HepG2 (cell line): ENCODE results near the gene SH2D7. TPM values are rescaled to one million over a fixed set of nuclear protein-coding genes. Genes with fewer than 3 reads are reported as not detected.

Experiments
- ATAC-seq: fragments of 200-7000 bp; cut with Tn5 transposase; 3 replicates; pipeline ENCODE4 v1.9.1; 2020; ENCODE audit warnings: mild to moderate bottlenecking, moderate library complexity
- BruUV-seq: library from RNA; stranded (reverse); fragments of 400-500 nt; replicated peaks from 2 replicates; lab custom pipeline; 2021; lab: Mats Ljungman, UMichigan
- CTCF ChIA-PET: fragments of 300-600 bp; formaldehyde crosslinking; extraction: SDS; loops from one replicate; lab custom pipeline; 2021; ENCODE audit warnings: low total read pairs, inconsistent platforms, low intra/inter-chr PET ratio; lab: Yijun Ruan, JAX
- POLR2A ChIA-PET: fragments of 350-600 bp; sonication (Branson Sonifier 250); formaldehyde crosslinking; loops from one replicate; lab custom pipeline; 2020; ENCODE audit warnings: antibody characterized with exemption, inconsistent platforms; lab: Yijun Ruan, JAX
- DNase-seq: peaks from one replicate; pipeline ENCODE4 v3.0.0-alpha.2; 2015; ENCODE audit warnings: low spot score
- FAIRE-seq: peaks from 3 replicates; lab custom pipeline; 2011; peaks lifted over from hg19 to GRCh38; lab: Jason Lieb, UNC
- H2AFZ ChIP-seq: one replicate; pipeline ENCODE4 v1.6.1; 2011; ENCODE audit warnings: low read length, inconsistent platforms
- H3K27ac ChIP-seq: fragments of 300-600 bp; 3 replicates; pipeline ENCODE4 v1.8.0; 2011; ENCODE audit warnings: mixed run types, mild to moderate bottlenecking, mixed read lengths, low read length, inconsistent platforms; ENCODE audit not compliant: insufficient read depth; ENCODE audit errors: extremely low read length
- H3K27me3 ChIP-seq, 2 experiments: fragments of 200-600 bp in 1 of 2; 2 replicates in 1 of 2; 3 replicates in 1 of 2; pipeline versions ENCODE4 v1.6.0 to v1.8.0; 2011; ENCODE audit warnings: low read length in 2 of 2, mild to moderate bottlenecking in 2 of 2, moderate library complexity in 2 of 2, inconsistent platforms in 1 of 2; ENCODE audit not compliant: insufficient read depth in 2 of 2, control insufficient read depth in 1 of 2
- H3K36me3 ChIP-seq, 2 experiments: fragments of 200-600 bp in 1 of 2; replicated peaks in 1 of 2; 2 replicates in 1 of 2; 3 replicates in 1 of 2; pipeline versions ENCODE4 v1.5.1 to v1.8.0; 2011; ENCODE audit warnings: low read length in 2 of 2, inconsistent platforms in 1 of 2; ENCODE audit not compliant: insufficient read depth in 2 of 2, control insufficient read depth in 1 of 2
- H3K4me1 ChIP-seq: 2 replicates; pipeline ENCODE4 v1.5.1; 2012; ENCODE audit warnings: low read length, inconsistent platforms; ENCODE audit not compliant: insufficient read depth
- H3K4me2 ChIP-seq: 2 replicates; pipeline ENCODE4 v1.6.0; 2011; ENCODE audit warnings: low read depth, low read length, inconsistent platforms
- H3K4me3 ChIP-seq, 3 experiments: fragments of 200-600 bp in 1 of 3; sonication (generic), shearing (Covaris generic) in 1 of 3; replicated peaks in 1 of 3; 2 replicates each; pipeline ENCODE4 v1.5.1; 2011 to 2016; ENCODE audit warnings: low read length in 3 of 3, inconsistent platforms in 2 of 3, low read depth in 2 of 3, mild to moderate bottlenecking in 2 of 3, control low read depth in 1 of 3, mixed read lengths in 1 of 3; ENCODE audit not compliant: insufficient read depth in 1 of 3
- H3K79me2 ChIP-seq: one replicate; pipeline ENCODE4 v1.6.1; 2011; ENCODE audit warnings: low read length, inconsistent platforms; ENCODE audit not compliant: insufficient read depth
- H3K9ac ChIP-seq: 2 replicates; pipeline ENCODE4 v1.6.0; 2011; ENCODE audit warnings: mild to moderate bottlenecking, low read depth, low read length, inconsistent platforms; ENCODE audit not compliant: insufficient read depth
- H3K9me3 ChIP-seq: 2 replicates; pipeline ENCODE4 v1.5.1; 2012; ENCODE audit warnings: mild to moderate bottlenecking, low read length
- H4K20me1 ChIP-seq: 2 replicates; pipeline ENCODE4 v1.6.0; 2011; ENCODE audit warnings: inconsistent platforms, mild to moderate bottlenecking, low read length, moderate library complexity; ENCODE audit not compliant: insufficient read depth
- ARID4A ChIP-seq: sonication (generic); formaldehyde crosslinking; IDR thresholded peaks from 2 replicates; pipeline ENCODE4 v1.5.0; 2020; ENCODE audit warnings: mild to moderate bottlenecking, missing genetic modification reagents, borderline replicate concordance
- CENPBD1 ChIP-seq: sonication (generic); formaldehyde crosslinking; IDR thresholded peaks from 2 replicates; pipeline ENCODE4 v1.8.0; 2022; ENCODE audit warnings: missing genetic modification reagents, low read depth, mild to moderate bottlenecking, borderline replicate concordance
- RNF2 ChIP-seq: fragments of 450-650 bp; conservative IDR thresholded peaks from 2 replicates; pipeline ENCODE4 v1.6.1; 2016; ENCODE audit warnings: low read depth
- SRSF1 ChIP-seq: fragments of 200-400 bp; formaldehyde crosslinking; optimal IDR thresholded peaks from 2 replicates; pipeline ENCODE3; 2017; ENCODE audit warnings: mild to moderate bottlenecking, low read depth, low read length, moderate library complexity
- ZBTB38 ChIP-seq: sonication (generic); formaldehyde crosslinking; IDR thresholded peaks from 2 replicates; pipeline ENCODE4 v1.5.1; 2020; ENCODE audit warnings: mild to moderate bottlenecking, missing genetic modification reagents
- WGBS: methylation state at CpG from one replicate; pipeline ENCODE4 v1.1.6; 2017; ENCODE audit warnings: low lambda C conversion rate; 5-methylcytosine and 5-hydroxymethylcytosine counted together
- in situ Hi-C: cut with HindIII; loops from 2 replicates; pipeline ENCODE4 v1.10.0; 2017; ENCODE audit warnings: low pct_unique_long_range_greater_than_20kb; ENCODE audit not compliant: extremely low pct_ligation_motif_present
- intact Hi-C: fragments of 100-400 bp; cut with micrococcal nuclease; formaldehyde crosslinking; loops from one replicate; pipeline ENCODE4 v1.10.0; 2022; ENCODE audit not compliant: unreplicated experiment
- polyA plus RNA-seq, 8 experiments: library from polyadenylated mRNA; depleted of rRNA in 3 of 8; stranded (reverse) in 7 of 8; unstranded in 1 of 8; fragments of >200 nt; fragmentation: Illumina TruSeq in 4 of 8; extraction: Trizol in 4 of 8; gene quantifications; 2 replicates each; pipeline versions ENCODE4 v1.2.1 to v1.2.3, GENCODE V29; 2011 to 2016; ENCODE audit warnings: low read depth in 4 of 8, missing spikeins in 1 of 8, mixed read lengths in 1 of 8; ENCODE audit not compliant: insufficient read depth in 1 of 8
- total RNA-seq, 5 experiments: library from RNA; depleted of rRNA; stranded (reverse); fragments of >200 nt; fragmentation: Illumina TruSeq; extraction: Trizol; gene quantifications; 2 replicates each; pipeline ENCODE4 v1.2.3, GENCODE V29; 2016; ENCODE audit warnings: low read depth in 1 of 5

SH2D7 gene
- total and polyA plus RNA-seq, 2 of the 13 experiments (the other 11 are each of a cell fraction or from before 2014, with no cell fraction given): not detected

- TF ChIP-seq ARID4A (CRISPR knock-in tag): no peak
- no peak for TF ChIP-seq RNF2
Observed at GRCh38 chr15:78063217-78063616, 29.1 kb upstream of the SH2D7 start (continued).

GRCh38 chr15:78063970-78064385 lies 28.4 kb upstream of the SH2D7 start:
- no TSS peak for BruUV-seq
- in situ Hi-C loops (no loop called here), intact Hi-C loops (no loop called here)
- Histone ChIP-seq H3K27me3 (no peaks in the 10 kb centered on the region), H3K36me3 (no peaks in the 10 kb centered on the region), H3K9ac (no peak overlapping the region), H3K9me3 (no peaks in the 10 kb centered on the region), H3K4me2 (no peak overlapping the region), H3K4me1 (peaks cover 81% of the 10 kb centered on the region), H3K27ac (no peak overlapping the region), H2AFZ (no peak overlapping the region), H4K20me1 (no peaks in the 10 kb centered on the region), H3K79me2 (peaks cover 58% of the 10 kb centered on the region), H3K4me3 (no peak overlapping the region)
- no peak for DNase-seq
- ATAC-seq: no peak
- ChIA-PET POLR2A (no interaction called here), CTCF (no interaction called here)
- FAIRE-seq: no peak
- TF ChIP-seq CENPBD1: no peak
- TF ChIP-seq SRSF1: no peak
- TF ChIP-seq ZBTB38: no peak
- WGBS: 95% methylated on average over 5 of the region's 5 CpGs
